Neural cell (in vitro differentiated cells): ENCODE measurements around the gene CCDC68.
"Not testable (repeated sequence)": the region's sequence is repeated elsewhere in the genome, so short reads cannot be mapped to it uniquely, and the experiment has no call there.

Source experiments
- CTCF ChIP-seq: fragments of 450-650 bp; IDR thresholded peaks from 2 replicates; pipeline ENCODE4 v1.5.1; 2014; ENCODE audit warnings: antibody characterized with exemption, mild to moderate bottlenecking, moderate library complexity; ENCODE audit not compliant: poor library complexity, severe bottlenecking
- EP300 ChIP-seq: fragments of 450-650 bp; conservative IDR thresholded peaks from 2 replicates; pipeline ENCODE4 v1.6.1; 2014; ENCODE audit warnings: antibody characterized with exemption, mild to moderate bottlenecking, moderate library complexity; ENCODE audit not compliant: poor library complexity, severe bottlenecking
- EZH2 ChIP-seq: fragments of 200-600, 300-800 bp; shearing (Covaris generic), sonication (generic); IDR thresholded peaks from 2 replicates; pipeline ENCODE4 v1.6.1; 2014; ENCODE audit warnings: antibody characterized with exemption, low read length, borderline replicate concordance, mild to moderate bottlenecking; ENCODE audit not compliant: insufficient read depth, poor library complexity, severe bottlenecking
- MXI1 ChIP-seq: fragments of 450-650 bp; conservative IDR thresholded peaks from 2 replicates; pipeline ENCODE4 v1.6.1; 2014; ENCODE audit warnings: antibody characterized with exemption, mild to moderate bottlenecking; ENCODE audit not compliant: poor library complexity, severe bottlenecking
- POLR2AphosphoS5 ChIP-seq: IDR thresholded peaks from 2 replicates; pipeline ENCODE4 v1.6.1; 2012
- RAD21 ChIP-seq: fragments of 450-650 bp; conservative IDR thresholded peaks from 2 replicates; pipeline ENCODE4 v1.6.1; 2014; ENCODE audit warnings: antibody characterized with exemption, mild to moderate bottlenecking, moderate library complexity
- REST ChIP-seq: IDR thresholded peaks from 2 replicates; pipeline ENCODE4 v1.6.1; 2012; ENCODE audit warnings: borderline replicate concordance

GRCh38 chr18:54968237-54968636 lies 9.0 kb upstream of the CCDC68 start:
- not testable (repeated sequence) for TF ChIP-seq CTCF, EP300, EZH2, REST, POLR2AphosphoS5, MXI1, RAD21
